ENCODE data around the gene AAR2. TPM values are rescaled to one million over a fixed set of nuclear protein-coding genes. Genes with fewer than 3 reads are reported as not detected.

Gene AAR2
- total RNA-seq, 4 donors from 2014 or later = 18.7 to 25.5 (median 24.1) TPM

GRCh38 chr20:36199345-36200257 is 36.7 kb upstream of the AAR2 start:
- Histone ChIP-seq H3K4me1 (no peaks in the 10 kb centered on the region), H3K27me3 (no peaks in the 10 kb centered on the region), H3K36me3 (peaks cover 0 to 4% (median 0%) of the 10 kb centered on the region in 4 donors), H3K27ac (no peak overlapping the region), H3K9me3 (no peaks in the 10 kb centered on the region), H3K4me3 (no peak overlapping the region)
- 59 to 67% methylated on average over 1 to 6 of the region's 6 CpGs for WGBS, 2 donors (ENCODE audit: low coverage in 1 of 2)
- peak; percentile 84 for DNase-seq
- intact Hi-C loops (cut with DNase I; ENCODE audit: low total_unique reads) = loop anchor here (5.0 kb wide), 3 partner anchors 42 to 398 kb away; no protein-coding TSS in a partner anchor
- TF ChIP-seq CTCF (IDR thresholded peaks at IDR 0.05) (peak; percentile 83 to 92 (median 86)), POLR2A (IDR thresholded peaks at IDR 0.05) (no peak)
- in situ Hi-C loops (cut with MboI; ENCODE audit: low pct_ligation_motif_present in 1 of 4, low pct_unique_long_range_greater_than_20kb in 1 of 4, low sequenced_read_pairs in 3 of 4) = loop anchor here (10.0 to 25.0 kb wide), 2 partner anchors 238 to 245 kb away; no protein-coding TSS in a partner anchor

- TF ChIP-seq POLR2A (IDR thresholded peaks at IDR 0.05) = no peak
- no peak for TF ChIP-seq EP300 (IDR thresholded peaks at IDR 0.05; ENCODE audit: low read depth)
- no peak for TF ChIP-seq CTCF (IDR thresholded peaks at IDR 0.05)
- no peak for TF ChIP-seq POLR2AphosphoS5 (IDR thresholded peaks at IDR 0.05)
- Histone ChIP-seq H3K27ac (no peak overlapping the region), H3K9me3 (no peaks in the 10 kb centered on the region), H3K4me1 (no peaks in the 10 kb centered on the region), H3K4me3 (no peak overlapping the region), H3K36me3 (no peaks in the 10 kb centered on the region), H3K27me3 (no peaks in the 10 kb centered on the region)
- 69% methylated on average over 1 of the region's 1 CpG; no CpG with 5 or more reads in 1 of the 2 donors for WGBS, 2 donors (ENCODE audit: low coverage in 1 of 2)
- DNase-seq = no peak
- intact Hi-C loops (cut with DNase I; ENCODE audit: low total_unique reads) = loop anchor here (5.0 kb wide), 1 partner anchor 242 kb away; no protein-coding TSS in a partner anchor
- in situ Hi-C loops (cut with MboI; ENCODE audit: low pct_ligation_motif_present in 1 of 4, low pct_unique_long_range_greater_than_20kb in 1 of 4, low sequenced_read_pairs in 3 of 4) = loop anchor here (10.0 to 25.0 kb wide), 2 partner anchors 237 to 244 kb away; no protein-coding TSS in a partner anchor
Measured at GRCh38 chr20:36200451-36200850, 35.8 kb upstream of the AAR2 start.

GRCh38 chr20:36201198-36201597 is 35.1 kb upstream of the AAR2 start:
- no peak for DNase-seq
- Histone ChIP-seq H3K4me1 (no peaks in the 10 kb centered on the region), H3K4me3 (no peak overlapping the region), H3K27me3 (no peaks in the 10 kb centered on the region), H3K36me3 (peaks cover 0 to 5% (median 0%) of the 10 kb centered on the region in 4 donors), H3K9me3 (no peaks in the 10 kb centered on the region), H3K27ac (no peak overlapping the region)
- WGBS, 2 donors (ENCODE audit: low coverage in 1 of 2) = 85% methylated on average over 4 of the region's 4 CpGs; no CpG with 5 or more reads in 1 of the 2 donors
- in situ Hi-C loops (cut with MboI; ENCODE audit: low pct_ligation_motif_present in 1 of 4, low pct_unique_long_range_greater_than_20kb in 1 of 4, low sequenced_read_pairs in 3 of 4) (loop anchor here (10.0 to 25.0 kb wide), 2 partner anchors 236 to 244 kb away; no protein-coding TSS in a partner anchor), intact Hi-C loops (cut with DNase I; ENCODE audit: low total_unique reads) (loop anchor here (5.0 kb wide), 1 partner anchor 241 kb away; no protein-coding TSS in a partner anchor)
- TF ChIP-seq EP300 (IDR thresholded peaks at IDR 0.05; ENCODE audit: low read depth) = no peak
- TF ChIP-seq POLR2A (IDR thresholded peaks at IDR 0.05) = no peak
- TF ChIP-seq CTCF (IDR thresholded peaks at IDR 0.05) = no peak
- TF ChIP-seq POLR2AphosphoS5 (IDR thresholded peaks at IDR 0.05) = no peak

GRCh38 chr20:36202891-36203338 is 33.4 kb upstream of the AAR2 start:
- intact Hi-C loops (cut with DNase I; ENCODE audit: low total_unique reads) (loop anchor here (5.0 kb wide), 1 partner anchor 239 kb away; no protein-coding TSS in a partner anchor), in situ Hi-C loops (cut with MboI; ENCODE audit: low pct_ligation_motif_present in 1 of 4, low pct_unique_long_range_greater_than_20kb in 1 of 4, low sequenced_read_pairs in 3 of 4) (loop anchor here (10.0 to 25.0 kb wide), 2 partner anchors 234 to 242 kb away; no protein-coding TSS in a partner anchor)
- 42 to 90% methylated on average over 2 to 18 of the region's 18 CpGs for WGBS, 2 donors (ENCODE audit: low coverage in 1 of 2)
- Histone ChIP-seq H3K9me3 (no peaks in the 10 kb centered on the region), H3K4me1 (no peaks in the 10 kb centered on the region), H3K27ac (no peak overlapping the region), H3K36me3 (peaks cover 0 to 9% (median 0%) of the 10 kb centered on the region in 4 donors), H3K27me3 (no peaks in the 10 kb centered on the region), H3K4me3 (no peak overlapping the region)
- peak; percentile 82 to 97 (median 94) for TF ChIP-seq CTCF (IDR thresholded peaks at IDR 0.05)
- TF ChIP-seq POLR2AphosphoS5 (IDR thresholded peaks at IDR 0.05) = no peak
- peak; percentile 72 for DNase-seq

Data from transverse colon (tissue), 4 donors.